ENCODE data around the gene CLDN24.

DNA sequence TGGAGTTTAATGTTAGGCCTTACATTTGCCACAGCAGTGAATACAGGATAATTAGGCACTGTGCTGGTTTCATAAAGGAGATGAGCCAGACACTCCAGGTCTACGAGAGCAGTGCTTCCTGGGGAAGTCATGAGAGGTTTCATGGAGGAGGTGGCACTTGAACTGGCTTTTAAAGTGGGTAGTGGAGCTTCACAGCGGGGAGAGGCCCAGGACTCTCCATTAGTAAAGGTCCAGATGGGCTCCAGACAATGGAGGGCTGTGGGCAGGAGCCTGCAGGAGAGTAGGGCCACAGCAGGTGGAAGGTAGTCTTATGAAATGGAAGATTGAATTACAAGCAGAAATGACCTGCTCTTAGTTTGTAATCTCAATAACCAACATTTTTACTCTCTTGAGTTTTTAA lies 31.2 kb downstream of the CLDN24 start:
- TF ChIP-seq, protein P1, sequence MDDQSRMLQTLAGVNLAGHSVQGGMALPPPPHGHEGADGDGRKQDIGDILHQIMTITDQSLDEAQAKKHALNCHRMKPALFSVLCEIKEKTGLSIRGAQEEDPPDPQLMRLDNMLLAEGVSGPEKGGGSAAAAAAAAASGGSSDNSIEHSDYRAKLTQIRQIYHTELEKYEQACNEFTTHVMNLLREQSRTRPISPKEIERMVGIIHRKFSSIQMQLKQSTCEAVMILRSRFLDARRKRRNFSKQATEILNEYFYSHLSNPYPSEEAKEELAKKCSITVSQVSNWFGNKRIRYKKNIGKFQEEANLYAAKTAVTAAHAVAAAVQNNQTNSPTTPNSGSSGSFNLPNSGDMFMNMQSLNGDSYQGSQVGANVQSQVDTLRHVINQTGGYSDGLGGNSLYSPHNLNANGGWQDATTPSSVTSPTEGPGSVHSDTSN (IDR thresholded peaks at IDR 0.05) = no peak
- no peak for TF ChIP-seq GABPA (IDR thresholded peaks at IDR 0.05; ENCODE audit: low read depth)
- TF ChIP-seq, protein P2, sequence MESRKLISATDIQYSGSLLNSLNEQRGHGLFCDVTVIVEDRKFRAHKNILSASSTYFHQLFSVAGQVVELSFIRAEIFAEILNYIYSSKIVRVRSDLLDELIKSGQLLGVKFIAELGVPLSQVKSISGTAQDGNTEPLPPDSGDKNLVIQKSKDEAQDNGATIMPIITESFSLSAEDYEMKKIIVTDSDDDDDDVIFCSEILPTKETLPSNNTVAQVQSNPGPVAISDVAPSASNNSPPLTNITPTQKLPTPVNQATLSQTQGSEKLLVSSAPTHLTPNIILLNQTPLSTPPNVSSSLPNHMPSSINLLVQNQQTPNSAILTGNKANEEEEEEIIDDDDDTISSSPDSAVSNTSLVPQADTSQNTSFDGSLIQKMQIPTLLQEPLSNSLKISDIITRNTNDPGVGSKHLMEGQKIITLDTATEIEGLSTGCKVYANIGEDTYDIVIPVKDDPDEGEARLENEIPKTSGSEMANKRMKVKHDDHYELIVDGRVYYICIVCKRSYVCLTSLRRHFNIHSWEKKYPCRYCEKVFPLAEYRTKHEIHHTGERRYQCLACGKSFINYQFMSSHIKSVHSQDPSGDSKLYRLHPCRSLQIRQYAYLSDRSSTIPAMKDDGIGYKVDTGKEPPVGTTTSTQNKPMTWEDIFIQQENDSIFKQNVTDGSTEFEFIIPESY (IDR thresholded peaks at IDR 0.05; ENCODE audit: borderline replicate concordance, low read depth) = no peak
- no peak for TF ChIP-seq POLR2AphosphoS5 (IDR thresholded peaks at IDR 0.05; ENCODE audit: low read depth, low read length)
- TF ChIP-seq, protein P3, sequence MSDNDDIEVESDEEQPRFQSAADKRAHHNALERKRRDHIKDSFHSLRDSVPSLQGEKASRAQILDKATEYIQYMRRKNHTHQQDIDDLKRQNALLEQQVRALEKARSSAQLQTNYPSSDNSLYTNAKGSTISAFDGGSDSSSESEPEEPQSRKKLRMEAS (IDR thresholded peaks at IDR 0.05; ENCODE audit: low read depth) = no peak
- TF ChIP-seq, protein P4, sequence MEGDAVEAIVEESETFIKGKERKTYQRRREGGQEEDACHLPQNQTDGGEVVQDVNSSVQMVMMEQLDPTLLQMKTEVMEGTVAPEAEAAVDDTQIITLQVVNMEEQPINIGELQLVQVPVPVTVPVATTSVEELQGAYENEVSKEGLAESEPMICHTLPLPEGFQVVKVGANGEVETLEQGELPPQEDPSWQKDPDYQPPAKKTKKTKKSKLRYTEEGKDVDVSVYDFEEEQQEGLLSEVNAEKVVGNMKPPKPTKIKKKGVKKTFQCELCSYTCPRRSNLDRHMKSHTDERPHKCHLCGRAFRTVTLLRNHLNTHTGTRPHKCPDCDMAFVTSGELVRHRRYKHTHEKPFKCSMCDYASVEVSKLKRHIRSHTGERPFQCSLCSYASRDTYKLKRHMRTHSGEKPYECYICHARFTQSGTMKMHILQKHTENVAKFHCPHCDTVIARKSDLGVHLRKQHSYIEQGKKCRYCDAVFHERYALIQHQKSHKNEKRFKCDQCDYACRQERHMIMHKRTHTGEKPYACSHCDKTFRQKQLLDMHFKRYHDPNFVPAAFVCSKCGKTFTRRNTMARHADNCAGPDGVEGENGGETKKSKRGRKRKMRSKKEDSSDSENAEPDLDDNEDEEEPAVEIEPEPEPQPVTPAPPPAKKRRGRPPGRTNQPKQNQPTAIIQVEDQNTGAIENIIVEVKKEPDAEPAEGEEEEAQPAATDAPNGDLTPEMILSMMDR (IDR thresholded peaks at IDR 0.05) = no peak
